AG09319 (cell line): Measurements from ENCODE around the gene SRP72.
"Not testable (repeated sequence)": the region's sequence is repeated elsewhere in the genome, so short reads cannot be mapped to it uniquely, and the experiment has no call there.

ENCODE experiments used
- DNase-seq: peaks from one replicate; pipeline ENCODE4 v3.0.0-alpha.2; 2010; ENCODE audit warnings: low read depth; ENCODE audit errors: extremely low read depth
- TF ChIP-seq, protein P1 (sequence below): IDR thresholded peaks from 2 replicates; pipeline ENCODE4 v1.5.1; 2011; ENCODE audit warnings: low read depth, mild to moderate bottlenecking, inconsistent platforms, low read length, moderate library complexity

SRP72 gene

DNA sequence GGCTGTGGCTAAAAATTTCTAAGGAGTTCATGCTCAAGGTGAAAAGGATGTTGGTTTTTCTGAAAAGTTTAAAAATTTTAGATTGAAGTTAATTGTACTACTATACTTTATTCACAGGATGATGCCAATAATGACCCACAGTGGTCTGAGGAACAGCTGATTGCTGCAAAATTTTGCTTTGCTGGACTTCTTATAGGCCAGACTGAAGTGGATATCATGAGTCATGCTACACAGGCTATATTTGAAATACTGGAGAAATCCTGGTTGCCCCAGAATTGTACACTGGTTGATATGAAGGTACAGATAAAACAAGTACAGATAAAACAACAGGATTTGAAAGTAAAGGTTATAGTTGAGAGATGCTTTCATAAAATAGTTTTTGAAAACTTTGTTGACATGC is 19.1 kb upstream of the SRP72 start:
- TF ChIP-seq, protein P1, sequence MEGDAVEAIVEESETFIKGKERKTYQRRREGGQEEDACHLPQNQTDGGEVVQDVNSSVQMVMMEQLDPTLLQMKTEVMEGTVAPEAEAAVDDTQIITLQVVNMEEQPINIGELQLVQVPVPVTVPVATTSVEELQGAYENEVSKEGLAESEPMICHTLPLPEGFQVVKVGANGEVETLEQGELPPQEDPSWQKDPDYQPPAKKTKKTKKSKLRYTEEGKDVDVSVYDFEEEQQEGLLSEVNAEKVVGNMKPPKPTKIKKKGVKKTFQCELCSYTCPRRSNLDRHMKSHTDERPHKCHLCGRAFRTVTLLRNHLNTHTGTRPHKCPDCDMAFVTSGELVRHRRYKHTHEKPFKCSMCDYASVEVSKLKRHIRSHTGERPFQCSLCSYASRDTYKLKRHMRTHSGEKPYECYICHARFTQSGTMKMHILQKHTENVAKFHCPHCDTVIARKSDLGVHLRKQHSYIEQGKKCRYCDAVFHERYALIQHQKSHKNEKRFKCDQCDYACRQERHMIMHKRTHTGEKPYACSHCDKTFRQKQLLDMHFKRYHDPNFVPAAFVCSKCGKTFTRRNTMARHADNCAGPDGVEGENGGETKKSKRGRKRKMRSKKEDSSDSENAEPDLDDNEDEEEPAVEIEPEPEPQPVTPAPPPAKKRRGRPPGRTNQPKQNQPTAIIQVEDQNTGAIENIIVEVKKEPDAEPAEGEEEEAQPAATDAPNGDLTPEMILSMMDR: no peak
- no peak for DNase-seq

DNA sequence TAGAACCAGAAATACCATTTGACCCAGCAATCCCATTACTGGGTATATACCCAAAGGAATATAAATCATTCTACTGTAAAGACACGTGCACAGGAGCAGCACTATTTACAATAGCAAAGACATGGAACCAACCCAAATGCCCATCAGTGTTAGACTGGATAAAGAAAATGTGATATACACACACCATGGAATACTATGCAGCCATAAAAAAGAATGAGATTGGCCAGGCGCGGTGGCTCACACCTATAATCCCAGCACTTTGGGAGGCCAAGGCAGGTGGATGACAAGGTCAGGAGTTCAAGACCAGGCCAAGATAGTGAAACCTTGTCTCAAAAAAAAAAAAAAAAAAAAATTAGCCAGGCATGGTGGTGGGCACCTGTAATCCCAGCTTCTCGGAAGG is 17.9 kb upstream of the SRP72 start:
- not testable (repeated sequence) for DNase-seq

- no peak for DNase-seq
- TF ChIP-seq, protein P1: no peak
Observed at GRCh38 chr4:56450342-56450741, 17.1 kb upstream of the SRP72 start.

- TF ChIP-seq, protein P1: no peak
- no peak for DNase-seq
Observed at GRCh38 chr4:56460085-56460484, 7.3 kb upstream of the SRP72 start.

- TF ChIP-seq, protein P1: no peak
- no peak for DNase-seq
Observed at GRCh38 chr4:56462157-56462556, 5.3 kb upstream of the SRP72 start.

GRCh38 chr4:56463711-56464110 is 3.7 kb upstream of the SRP72 start:
- TF ChIP-seq, protein P1: no peak
- no peak for DNase-seq

GRCh38 chr4:56464581-56464980 is 2.8 kb upstream of the SRP72 start:
- TF ChIP-seq, protein P1: no peak
- DNase-seq: no peak

DNA sequence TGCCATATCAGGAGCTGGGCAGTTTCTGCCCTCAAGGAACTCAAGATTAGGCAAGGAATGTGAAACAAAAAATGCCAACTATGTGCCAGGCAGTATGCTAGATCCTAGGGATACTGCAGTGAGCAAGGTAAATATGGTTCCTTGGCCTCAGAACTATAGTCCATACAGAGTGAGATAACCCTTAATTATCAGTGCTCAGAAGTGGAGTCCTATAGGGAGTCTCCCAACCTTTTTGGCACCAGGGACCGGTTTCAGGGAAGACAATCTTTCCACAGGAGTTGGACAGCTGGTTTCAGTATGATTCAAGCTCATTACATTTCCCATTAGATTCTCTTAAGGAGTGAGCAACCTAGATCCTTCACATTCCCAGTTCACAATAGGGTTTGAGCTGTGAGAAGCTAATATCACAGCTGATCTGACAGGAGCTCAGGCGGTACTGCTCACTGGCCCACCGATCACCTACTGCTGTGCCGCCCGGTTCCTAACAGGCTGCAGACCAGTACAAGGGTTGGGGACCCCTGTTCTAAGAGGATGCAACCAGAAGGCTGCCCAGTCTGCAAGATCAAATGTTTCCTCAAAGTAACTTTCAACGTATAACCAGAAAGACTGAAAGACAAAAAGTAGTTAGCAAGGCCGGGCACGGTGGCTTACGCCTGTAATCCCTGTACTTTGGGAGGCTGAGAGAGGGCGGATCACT is 1.7 kb upstream of the SRP72 start:
- TF ChIP-seq, protein P1: no peak
- no peak for DNase-seq

DNA sequence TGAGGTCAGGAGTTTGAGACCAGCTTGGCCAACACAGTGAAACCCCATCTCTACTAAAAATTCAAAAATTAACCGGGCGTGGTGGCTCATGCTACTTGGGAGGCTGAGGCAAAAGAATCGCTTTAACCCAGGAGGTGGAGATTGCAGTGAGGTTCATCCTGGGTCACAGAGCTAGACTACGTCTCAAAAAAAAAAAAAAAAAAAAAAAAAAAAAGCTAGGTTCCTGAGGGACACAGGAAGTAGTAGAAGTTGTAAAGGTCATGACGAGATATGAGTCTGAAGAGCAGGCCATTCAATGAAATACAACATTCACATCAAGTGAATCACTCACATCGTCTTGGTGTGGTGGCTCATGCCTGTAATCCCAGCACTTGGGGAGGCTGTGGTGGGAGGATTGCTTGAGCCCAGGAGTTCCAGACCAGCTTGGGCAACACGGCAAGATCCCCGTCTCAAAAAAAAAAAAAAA is 1.1 kb upstream of the SRP72 start:
- DNase-seq: peak; percentile 25
